ENCODE measurements around the gene KCND2. TPM values are rescaled to one million over a fixed set of nuclear protein-coding genes. Genes with fewer than 3 reads are reported as not detected.

The KCND2 gene
- total RNA-seq, 1 donor from 2014 or later, result 0.38 TPM

DNA sequence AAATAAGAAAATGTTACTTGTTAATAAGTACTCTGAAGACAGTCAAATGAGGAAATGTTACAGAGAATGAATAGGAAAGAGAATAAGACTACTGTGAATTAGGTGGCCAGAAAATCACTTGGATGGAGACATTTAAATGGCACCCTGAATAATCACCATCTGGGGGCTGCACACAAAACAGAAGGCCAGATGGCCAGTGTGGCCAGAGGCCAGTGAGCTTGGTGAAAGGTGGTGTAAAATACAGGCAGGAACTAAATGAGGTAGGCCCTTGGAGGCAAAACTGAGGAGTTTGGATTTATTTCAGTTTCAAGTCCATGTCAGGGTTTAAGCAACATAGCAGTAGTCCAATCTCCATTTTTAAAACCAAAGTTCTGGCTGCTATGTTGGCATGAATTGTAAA lies 458.3 kb downstream of the KCND2 start:
- Histone ChIP-seq H3K27ac (no peak overlapping the region), H3K4me3 (no peak overlapping the region), H3K36me3 (no peaks in the 10 kb centered on the region), H3K9me3 (no peaks in the 10 kb centered on the region), H3K27me3 (ENCODE audit: low read depth) (no peaks in the 10 kb centered on the region), H3K4me1 (no peaks in the 10 kb centered on the region)
- intact Hi-C loops (cut with DNase I), result no loop called here
- DNase-seq (no peak), ATAC-seq (no peak)
- TF ChIP-seq, protein P1, sequence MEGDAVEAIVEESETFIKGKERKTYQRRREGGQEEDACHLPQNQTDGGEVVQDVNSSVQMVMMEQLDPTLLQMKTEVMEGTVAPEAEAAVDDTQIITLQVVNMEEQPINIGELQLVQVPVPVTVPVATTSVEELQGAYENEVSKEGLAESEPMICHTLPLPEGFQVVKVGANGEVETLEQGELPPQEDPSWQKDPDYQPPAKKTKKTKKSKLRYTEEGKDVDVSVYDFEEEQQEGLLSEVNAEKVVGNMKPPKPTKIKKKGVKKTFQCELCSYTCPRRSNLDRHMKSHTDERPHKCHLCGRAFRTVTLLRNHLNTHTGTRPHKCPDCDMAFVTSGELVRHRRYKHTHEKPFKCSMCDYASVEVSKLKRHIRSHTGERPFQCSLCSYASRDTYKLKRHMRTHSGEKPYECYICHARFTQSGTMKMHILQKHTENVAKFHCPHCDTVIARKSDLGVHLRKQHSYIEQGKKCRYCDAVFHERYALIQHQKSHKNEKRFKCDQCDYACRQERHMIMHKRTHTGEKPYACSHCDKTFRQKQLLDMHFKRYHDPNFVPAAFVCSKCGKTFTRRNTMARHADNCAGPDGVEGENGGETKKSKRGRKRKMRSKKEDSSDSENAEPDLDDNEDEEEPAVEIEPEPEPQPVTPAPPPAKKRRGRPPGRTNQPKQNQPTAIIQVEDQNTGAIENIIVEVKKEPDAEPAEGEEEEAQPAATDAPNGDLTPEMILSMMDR (IDR thresholded peaks at IDR 0.05), result no peak

DNA sequence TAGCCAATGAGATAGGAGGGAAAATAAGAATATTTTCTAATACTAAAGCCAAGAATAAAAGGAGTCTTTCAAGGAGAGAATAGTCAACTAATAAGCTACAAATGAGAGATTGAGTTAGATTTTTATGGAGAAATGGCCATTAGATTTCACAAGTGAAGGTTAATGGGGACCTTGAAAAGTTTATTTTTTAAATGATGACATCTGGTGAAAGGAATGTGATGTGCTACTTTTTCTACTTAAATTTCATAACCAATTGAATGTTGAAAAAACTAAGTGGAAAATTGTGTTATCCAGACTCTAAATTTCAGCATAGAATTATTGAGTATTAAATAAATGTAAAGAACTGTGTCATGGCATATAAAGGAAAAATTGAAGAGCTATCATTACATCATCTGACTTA lies 459.3 kb downstream of the KCND2 start:
- TF ChIP-seq, protein P1 (IDR thresholded peaks at IDR 0.05), result no peak
- DNase-seq, result no peak
- Histone ChIP-seq H3K36me3 (no peaks in the 10 kb centered on the region), H3K27me3 (ENCODE audit: low read depth) (no peaks in the 10 kb centered on the region), H3K9me3 (no peaks in the 10 kb centered on the region), H3K27ac (no peak overlapping the region), H3K4me1 (no peaks in the 10 kb centered on the region), H3K4me3 (no peak overlapping the region)
- intact Hi-C loops (cut with DNase I), result no loop called here
- ATAC-seq, result no peak

DNA sequence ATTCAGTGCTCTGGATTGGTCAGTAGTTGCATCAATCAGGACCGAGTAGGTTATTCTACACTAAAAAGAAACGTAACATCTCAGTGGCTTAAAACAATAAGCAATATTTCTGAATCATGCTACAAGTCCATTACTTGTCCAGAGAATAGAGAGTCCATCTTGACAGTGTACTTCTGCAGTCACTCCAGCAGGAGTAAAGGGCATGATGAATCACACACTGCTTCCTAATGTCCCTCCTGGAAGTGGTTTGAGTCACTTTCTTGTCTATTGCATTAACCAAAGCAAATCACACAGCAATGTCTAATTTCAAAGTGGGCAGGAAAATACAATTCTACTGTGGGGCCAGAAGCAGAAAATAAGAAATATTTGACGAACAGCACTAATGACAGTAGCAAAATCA lies 460.2 kb downstream of the KCND2 start:
- Histone ChIP-seq H3K27ac (no peak overlapping the region), H3K4me1 (no peaks in the 10 kb centered on the region), H3K4me3 (no peak overlapping the region), H3K9me3 (no peaks in the 10 kb centered on the region), H3K27me3 (ENCODE audit: low read depth) (no peaks in the 10 kb centered on the region), H3K36me3 (no peaks in the 10 kb centered on the region)
- DNase-seq (no peak), ATAC-seq (no peak)
- intact Hi-C loops (cut with DNase I), result no loop called here
- TF ChIP-seq, protein P1 (IDR thresholded peaks at IDR 0.05), result no peak

DNA sequence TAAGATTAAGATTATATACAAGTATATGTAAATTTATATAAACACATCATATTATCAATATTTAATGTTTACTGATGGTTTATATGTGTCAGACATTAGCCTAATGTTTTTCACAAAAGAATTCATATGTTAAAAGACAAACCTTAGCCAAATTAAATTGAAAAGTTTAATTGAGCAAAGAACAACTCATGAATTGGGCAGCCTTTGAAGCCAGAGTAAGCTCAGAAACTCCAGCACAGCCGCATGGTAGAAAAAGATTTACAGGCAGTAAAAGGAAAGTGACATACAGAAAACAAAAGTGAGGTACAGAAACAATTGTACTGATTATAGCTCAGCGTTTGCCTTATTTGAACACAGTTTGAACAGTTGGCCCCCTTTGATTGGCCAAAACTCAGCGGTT lies 460.9 kb downstream of the KCND2 start:
- no peaks in the 10 kb centered on the region for H3K27me3 ChIP-seq (ENCODE audit: low read depth)
- H3K9me3 ChIP-seq, result no peaks in the 10 kb centered on the region
- H3K4me3 ChIP-seq, result no peak overlapping the region
- no peaks in the 10 kb centered on the region for H3K4me1 ChIP-seq
- no peak overlapping the region for H3K27ac ChIP-seq
- ATAC-seq (no peak), DNase-seq (no peak)
- intact Hi-C loops (cut with DNase I), result no loop called here
- no peaks in the 10 kb centered on the region for H3K36me3 ChIP-seq
- TF ChIP-seq, protein P1 (IDR thresholded peaks at IDR 0.05), result no peak

DNA sequence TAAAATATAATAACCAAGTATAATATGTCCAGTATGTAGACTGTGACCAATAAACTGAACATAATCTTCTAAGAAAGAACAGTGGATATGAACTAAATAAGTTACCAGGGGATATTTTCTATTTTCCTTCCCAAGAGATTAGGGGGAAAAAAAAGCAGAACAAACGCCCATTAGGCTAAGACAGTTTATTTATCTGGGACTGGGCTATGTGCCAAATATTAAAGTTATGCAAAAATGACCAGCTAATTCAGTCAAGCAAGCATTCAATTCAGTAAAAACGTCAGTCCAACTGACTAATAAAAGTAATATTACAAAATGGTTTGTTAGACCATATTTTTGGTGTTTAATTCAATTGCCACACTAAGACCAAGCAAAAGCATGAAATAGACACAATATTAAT lies 462.8 kb downstream of the KCND2 start:
- no peaks in the 10 kb centered on the region for H3K9me3 ChIP-seq
- intact Hi-C loops (cut with DNase I), result no loop called here

More for the DNA sequence above, 462.8 kb downstream of the KCND2 start:
- Histone ChIP-seq H3K27me3 (ENCODE audit: low read depth) (no peaks in the 10 kb centered on the region), H3K4me1 (no peaks in the 10 kb centered on the region), H3K4me3 (no peak overlapping the region), H3K36me3 (no peaks in the 10 kb centered on the region), H3K27ac (no peak overlapping the region)
- TF ChIP-seq, protein P1 (IDR thresholded peaks at IDR 0.05), result no peak
- ATAC-seq (no peak), DNase-seq (no peak)
